Panc1 (cell line): Measurements from ENCODE around the gene CCDC85C. TPM values are rescaled to one million over a fixed set of nuclear protein-coding genes. Genes with fewer than 3 reads are reported as not detected.

ENCODE experiments used
- ATAC-seq: fragments of 200-7000 bp; cut with Tn5 transposase; 2 replicates; pipeline ENCODE4 v1.9.1; 2020; ENCODE audit warnings: mild to moderate bottlenecking, moderate library complexity
- BruUV-seq: library from RNA; stranded (reverse); fragments of 400-500 nt; replicated peaks from 2 replicates; lab custom pipeline; 2021; lab: Mats Ljungman, UMichigan
- CTCF ChIA-PET: fragments of 300-600 bp; sonication (Branson Sonifier 250); formaldehyde crosslinking; loops from one replicate; lab custom pipeline; 2022; ENCODE audit warnings: antibody characterized with exemption; lab: Charles Lee
- POLR2A ChIA-PET: fragments of 300-600 bp; sonication (Branson Sonifier 250); formaldehyde crosslinking; loops from one replicate; lab custom pipeline; 2022; ENCODE audit warnings: antibody characterized with exemption; lab: Charles Lee
- DNase-seq: peaks from one replicate; pipeline ENCODE4 v3.0.0-alpha.2; 2010; ENCODE audit warnings: low read depth, low spot score
- H3K27ac ChIP-seq: 2 replicates; pipeline ENCODE4 v1.5.1; 2011; ENCODE audit warnings: mild to moderate bottlenecking, low read length, inconsistent platforms
- H3K27me3 ChIP-seq: fragments of 200-500 bp; sonication (Bioruptor generic); 2 replicates; pipeline ENCODE4 v1.6.0; 2014; ENCODE audit warnings: low read length, inconsistent platforms; ENCODE audit not compliant: control insufficient read depth, insufficient read depth
- H3K36me3 ChIP-seq: fragments of 200-500 bp; sonication (Bioruptor generic); 2 replicates; pipeline ENCODE4 v1.5.1; 2014; ENCODE audit warnings: inconsistent platforms, mild to moderate bottlenecking, low read length, moderate library complexity; ENCODE audit not compliant: control insufficient read depth, insufficient read depth
- H3K4me1 ChIP-seq: 2 replicates; pipeline ENCODE4 v1.5.1; 2011; ENCODE audit warnings: inconsistent platforms, mild to moderate bottlenecking, low read length, moderate library complexity; ENCODE audit not compliant: control insufficient read depth, insufficient read depth
- H3K4me3 ChIP-seq, 2 experiments: 2 replicates each; pipeline ENCODE4 v1.5.1; 2011 to 2012; ENCODE audit warnings: low read depth in 2 of 2, low read length in 2 of 2, mild to moderate bottlenecking in 2 of 2, inconsistent platforms in 1 of 2, moderate library complexity in 1 of 2
- H3K9me3 ChIP-seq: fragments of 200-500 bp; sonication (Bioruptor generic); 2 replicates; pipeline ENCODE4 v1.5.1; 2014; ENCODE audit warnings: low read depth, mild to moderate bottlenecking, inconsistent platforms, low read length, moderate library complexity; ENCODE audit not compliant: control insufficient read depth, insufficient read depth
- CTCF ChIP-seq: fragments of 450-650 bp; IDR thresholded peaks from 2 replicates; pipeline ENCODE4 v1.5.1; 2017; ENCODE audit warnings: mild to moderate bottlenecking
- POLR2AphosphoS5 ChIP-seq: IDR thresholded peaks from 2 replicates; pipeline ENCODE4 v1.6.1; 2012; ENCODE audit warnings: mild to moderate bottlenecking, low read depth, low read length, moderate library complexity
- SIN3A ChIP-seq: IDR thresholded peaks from 2 replicates; pipeline ENCODE4 v1.6.1; 2012; ENCODE audit warnings: low read depth, mild to moderate bottlenecking, low read length, moderate library complexity, borderline replicate concordance; ENCODE audit not compliant: insufficient read depth
- TCF7L2 ChIP-seq: IDR thresholded peaks from 2 replicates; pipeline ENCODE4 v1.6.1; 2011; ENCODE audit warnings: mild to moderate bottlenecking, low read depth, low read length, inconsistent platforms
- in situ Hi-C: cut with HindIII; loops from 2 replicates; pipeline ENCODE4 v1.10.0; 2016; ENCODE audit warnings: low sequenced_read_pairs, low pct_unique_long_range_greater_than_20kb
- intact Hi-C: fragments of 100-400 bp; cut with micrococcal nuclease; formaldehyde crosslinking; loops from one replicate; pipeline ENCODE4 v1.10.0; 2022; ENCODE audit not compliant: unreplicated experiment
- total RNA-seq: library from RNA; stranded (reverse); gene quantifications from one replicate; pipeline ENCODE4 v1.2.1, GENCODE V29; 2021; ENCODE audit not compliant: unreplicated experiment

CCDC85C gene
- total RNA-seq, 1 experiment from 2014 or later = 96.6 TPM

GRCh38 chr14:99632410-99633035 is 28.5 kb upstream of the CCDC85C start:
- no TSS peak for BruUV-seq
- DNase-seq (no peak), ATAC-seq (no peak)
- no peaks in the 10 kb centered on the region for H3K36me3 ChIP-seq
- in situ Hi-C loops (no loop called here), intact Hi-C loops (no loop called here)
- TF ChIP-seq POLR2AphosphoS5 = no peak
- no peak for TF ChIP-seq CTCF
- no peak for TF ChIP-seq SIN3A
- no peaks in the 10 kb centered on the region for H3K27me3 ChIP-seq
- CTCF ChIA-PET = no interaction called here
- no peak overlapping the region for H3K27ac ChIP-seq
- H3K9me3 ChIP-seq = no peaks in the 10 kb centered on the region
- H3K4me1 ChIP-seq = peaks cover 5% of the 10 kb centered on the region
- H3K4me3 ChIP-seq = no peak overlapping the region
- POLR2A ChIA-PET = no interaction called here

- ChIA-PET CTCF (no interaction called here), POLR2A (no interaction called here)
- DNase-seq = no peak
- in situ Hi-C loops = no loop called here
- no peaks in the 10 kb centered on the region for H3K36me3 ChIP-seq
- H3K4me3 ChIP-seq = no peak overlapping the region
- no peaks in the 10 kb centered on the region for H3K27me3 ChIP-seq
- peaks cover 5% of the 10 kb centered on the region for H3K4me1 ChIP-seq
- intact Hi-C loops = no loop called here
- no peaks in the 10 kb centered on the region for H3K9me3 ChIP-seq
- TF ChIP-seq CTCF = no peak
- no peak for TF ChIP-seq TCF7L2
- no peak overlapping the region for H3K27ac ChIP-seq
- no peak for ATAC-seq
- no TSS peak for BruUV-seq
These were observed 26.2 kb upstream of the CCDC85C start for GRCh38 chr14:99630202-99630601.

- in situ Hi-C loops = no loop called here
- DNase-seq (peak; percentile 30), ATAC-seq (peak; percentile 95)
- H3K27ac ChIP-seq = no peak overlapping the region; the same call in 1 of the 2 replicates
- peaks cover 5% of the 10 kb centered on the region for H3K4me1 ChIP-seq
- BruUV-seq = no TSS peak
- TF ChIP-seq TCF7L2 (no peak), CTCF (peak; percentile 96)
- ChIA-PET CTCF (interaction anchor here (1.0 to 1.2 kb wide), 2 partner anchors 110 to 113 kb away, joined by 3 read pairs; no protein-coding TSS in a partner anchor), POLR2A (interaction anchor here (0.7 kb wide), 1 partner anchor 317 kb away, joined by 3 read pairs; no protein-coding TSS in a partner anchor)
- intact Hi-C loops = loop anchor here (2.0 kb wide), 1 partner anchor 110 kb away; no protein-coding TSS in a partner anchor
- H3K4me3 ChIP-seq = no peak overlapping the region
- no peaks in the 10 kb centered on the region for H3K27me3 ChIP-seq
- no peaks in the 10 kb centered on the region for H3K36me3 ChIP-seq
- no peaks in the 10 kb centered on the region for H3K9me3 ChIP-seq
These were observed 25.0 kb upstream of the CCDC85C start for GRCh38 chr14:99628887-99629618.
